Large intestine (tissue), 3 donors: ENCODE data around the gene MLXIP. TPM values are rescaled to one million over a fixed set of nuclear protein-coding genes. Genes with fewer than 3 reads are reported as not detected.
A peak's percentile ranks its signal among the peaks of the same experiment; 100 is the strongest.

Source experiments
- DNase-seq, 2 donors: peaks; one replicate each; pipeline versions ENCODE4 v3.0.0 to v3.0.0-alpha.2; 2013
- H3K27ac ChIP-seq: one replicate; pipeline ENCODE4 v1.5.1; 2013; ENCODE audit warnings: low read length
- H3K27me3 ChIP-seq: 2 replicates; pipeline ENCODE4 v1.6.1; 2013; ENCODE audit warnings: low read length; ENCODE audit not compliant: control insufficient read depth, insufficient read depth
- H3K36me3 ChIP-seq: 2 replicates; pipeline ENCODE4 v1.6.1; 2013; ENCODE audit warnings: low read length; ENCODE audit not compliant: control insufficient read depth, insufficient read depth
- H3K4me1 ChIP-seq: one replicate; pipeline ENCODE4 v1.6.1; 2013; ENCODE audit warnings: low read length; ENCODE audit not compliant: control insufficient read depth, insufficient read depth
- H3K4me3 ChIP-seq: one replicate; pipeline ENCODE4 v1.5.1; 2013; ENCODE audit warnings: low read length
- H3K9me3 ChIP-seq: one replicate; pipeline ENCODE4 v1.6.1; 2013; ENCODE audit warnings: mild to moderate bottlenecking, low read depth, low read length, moderate library complexity; ENCODE audit not compliant: control insufficient read depth
- WGBS: methylation state at CpG from one replicate; pipeline ENCODE4 v1.1.5; 2013; ENCODE audit warnings: low lambda C conversion rate; ENCODE audit not compliant: insufficient coverage; 5-methylcytosine and 5-hydroxymethylcytosine counted together
- polyA plus RNA-seq: library from polyadenylated mRNA; unstranded; fragments of 120-200 nt; gene quantifications from one replicate; pipeline ENCODE4 v1.2.1, GENCODE V29; 2013

Gene MLXIP
- polyA plus RNA-seq, 1 donor: 51.8 TPM

GRCh38 chr12:122138181-122138580 lies 59.6 kb downstream of the MLXIP start:
- peaks cover 89% of the 10 kb centered on the region for H3K36me3 ChIP-seq
- WGBS: no CpG with 5 or more reads among the region's 11 CpGs

GRCh38 chr12:122138616-122139015 lies 60.1 kb downstream of the MLXIP start:
- whole genome bisulfite sequencing: no CpG with 5 or more reads among the region's 11 CpGs
- DNase-seq: no peak
- Histone ChIP-seq H3K4me1 (peaks cover 2% of the 10 kb centered on the region), H3K9me3 (no peaks in the 10 kb centered on the region), H3K4me3 (no peak overlapping the region), H3K27ac (no peak overlapping the region), H3K27me3 (no peaks in the 10 kb centered on the region), H3K36me3 (peaks cover 88% of the 10 kb centered on the region)

More at GRCh38 chr12:122138181-122138580, 59.6 kb downstream of the MLXIP start:
- Histone ChIP-seq H3K9me3 (no peaks in the 10 kb centered on the region), H3K27me3 (no peaks in the 10 kb centered on the region), H3K27ac (no peak overlapping the region), H3K4me3 (no peak overlapping the region), H3K4me1 (peaks cover 2% of the 10 kb centered on the region)
- DNase-seq: no peak

- Histone ChIP-seq H3K27ac (no peak overlapping the region), H3K27me3 (no peaks in the 10 kb centered on the region), H3K4me3 (no peak overlapping the region), H3K4me1 (peaks cover 2% of the 10 kb centered on the region), H3K36me3 (peaks cover 88% of the 10 kb centered on the region), H3K9me3 (no peaks in the 10 kb centered on the region)
- DNase-seq: no peak
- no CpG with 5 or more reads among the region's 15 CpGs for WGBS
Observed at GRCh38 chr12:122139266-122139665, 60.7 kb downstream of the MLXIP start.

GRCh38 chr12:122139941-122140340 lies 61.4 kb downstream of the MLXIP start:
- no peaks in the 10 kb centered on the region for H3K27me3 ChIP-seq
- no peaks in the 10 kb centered on the region for H3K9me3 ChIP-seq
- peak in 1 of 2 donors; percentile 31 for DNase-seq
- WGBS: no CpG with 5 or more reads among the region's 8 CpGs
- peaks cover 2% of the 10 kb centered on the region for H3K4me1 ChIP-seq
- peaks cover 88% of the 10 kb centered on the region for H3K36me3 ChIP-seq
- no peak overlapping the region for H3K4me3 ChIP-seq
- no peak overlapping the region for H3K27ac ChIP-seq

DNA sequence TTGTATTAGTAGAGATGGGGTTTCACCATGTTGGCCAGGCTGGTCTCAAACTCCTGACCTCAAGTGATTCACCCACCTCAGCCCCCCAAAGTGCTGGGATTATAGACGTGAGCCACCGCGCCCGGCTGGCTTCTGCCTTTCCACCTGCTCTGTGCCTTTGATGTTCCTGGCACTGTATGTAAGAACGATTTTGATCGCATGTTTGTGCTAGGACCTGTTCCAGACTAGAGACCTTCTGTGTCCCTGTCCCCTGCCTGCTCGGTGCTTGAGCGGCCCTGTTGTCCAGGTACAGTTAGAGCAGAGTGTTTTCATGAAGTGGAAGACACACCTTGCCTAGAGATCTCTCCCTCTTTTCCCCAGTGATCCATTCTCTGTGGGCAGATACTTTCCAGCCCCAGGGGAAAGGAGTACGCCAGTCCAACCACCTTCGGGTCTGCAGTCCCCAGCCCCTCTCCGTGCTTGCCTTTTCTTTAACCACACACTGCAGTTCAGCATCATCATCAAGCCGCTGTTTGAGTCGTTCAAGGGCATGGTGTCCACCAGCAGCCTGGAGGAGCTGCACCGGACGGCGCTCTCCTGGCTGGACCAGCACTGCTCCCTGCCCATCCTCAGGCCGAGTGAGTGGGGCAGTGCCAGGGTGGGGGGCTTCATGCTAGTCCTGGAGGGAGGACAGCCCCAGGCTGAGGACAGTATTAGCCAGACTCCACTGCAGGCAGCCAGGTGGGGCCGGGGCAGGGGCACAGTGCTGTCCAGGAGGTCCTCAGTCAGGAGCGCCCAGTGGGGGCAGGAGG lies 62.1 kb downstream of the MLXIP start:
- Histone ChIP-seq H3K36me3 (peaks cover 83% of the 10 kb centered on the region), H3K4me1 (peaks cover 2% of the 10 kb centered on the region)
- DNase-seq: no peak

DNA sequence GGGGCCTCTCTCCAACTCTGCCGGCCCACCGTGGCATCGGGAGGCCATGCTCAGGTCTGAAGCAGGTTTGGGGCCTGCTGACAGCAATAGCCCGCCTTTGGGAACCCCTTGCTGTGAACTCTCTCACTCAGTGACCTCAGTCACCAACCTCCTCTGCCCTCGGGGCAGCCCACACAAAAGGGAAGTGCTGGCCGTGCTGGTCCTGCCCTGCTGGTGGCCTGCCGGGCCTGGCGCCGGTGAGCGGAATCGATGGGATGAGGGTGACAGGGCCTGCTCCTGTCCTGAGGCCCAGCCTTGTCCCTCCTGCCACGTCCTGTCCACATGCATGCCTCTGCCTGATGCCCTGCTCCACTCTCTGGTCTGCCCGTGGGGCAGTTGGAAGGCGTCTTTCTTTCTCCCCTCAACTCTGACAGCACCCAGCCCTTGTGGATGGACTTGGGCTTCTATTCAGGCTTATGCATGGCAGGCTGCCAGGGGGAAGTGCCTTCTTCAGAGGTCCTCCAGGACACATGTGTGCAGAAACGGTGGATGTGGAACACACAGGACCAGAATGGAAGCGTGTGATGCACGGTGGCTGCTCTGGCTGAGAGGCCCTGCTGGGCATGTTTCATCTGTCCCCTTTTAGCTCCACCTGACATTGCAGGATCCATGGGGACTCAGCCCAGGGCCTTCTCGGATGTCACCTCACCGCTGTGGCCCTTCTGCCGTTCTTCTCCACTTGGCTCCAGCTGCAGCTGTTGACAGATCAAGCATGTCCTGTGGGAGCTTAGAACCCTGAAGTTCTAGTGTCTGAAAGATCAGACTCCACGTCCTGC lies 63.6 kb downstream of the MLXIP start:
- peaks cover 70% of the 10 kb centered on the region for H3K36me3 ChIP-seq
- no peaks in the 10 kb centered on the region for H3K27me3 ChIP-seq
- no peak for DNase-seq
- no CpG with 5 or more reads among the region's 21 CpGs for whole genome bisulfite sequencing
- H3K4me1 ChIP-seq: peaks cover 2% of the 10 kb centered on the region
- no peaks in the 10 kb centered on the region for H3K9me3 ChIP-seq
- H3K27ac ChIP-seq: no peak overlapping the region
- H3K4me3 ChIP-seq: no peak overlapping the region

More for the DNA sequence above, 62.1 kb downstream of the MLXIP start:
- H3K9me3 ChIP-seq: no peaks in the 10 kb centered on the region
- no peaks in the 10 kb centered on the region for H3K27me3 ChIP-seq
- WGBS: 100% methylated on average over 2 of the region's 19 CpGs
- H3K4me3 ChIP-seq: no peak overlapping the region
- no peak overlapping the region for H3K27ac ChIP-seq

DNA sequence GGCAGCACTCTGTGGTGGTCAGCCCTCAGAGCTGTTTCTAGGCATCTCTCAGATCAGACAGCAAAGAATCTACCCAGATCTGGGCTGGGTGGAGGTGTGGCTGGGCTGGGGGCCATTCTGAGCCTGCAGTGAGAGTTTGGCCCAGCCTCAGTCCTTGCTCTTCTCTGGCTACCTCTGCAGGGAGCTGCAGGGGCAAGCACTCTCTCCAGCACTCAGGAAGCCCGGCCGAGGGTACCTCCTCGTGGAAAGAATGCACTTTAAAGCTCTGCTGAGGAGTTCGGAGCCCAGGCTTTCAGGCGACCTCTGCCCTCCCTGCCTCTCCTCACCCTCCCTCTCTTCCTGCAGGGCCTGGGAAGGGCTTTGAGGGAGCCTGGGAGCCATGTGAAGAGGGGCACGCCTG lies 64.3 kb downstream of the MLXIP start:
- peaks cover 2% of the 10 kb centered on the region for H3K4me1 ChIP-seq
- no peak overlapping the region for H3K27ac ChIP-seq
- no peaks in the 10 kb centered on the region for H3K27me3 ChIP-seq
- no peak for DNase-seq
- H3K36me3 ChIP-seq: peaks cover 64% of the 10 kb centered on the region
- WGBS: no CpG with 5 or more reads among the region's 6 CpGs
- no peaks in the 10 kb centered on the region for H3K9me3 ChIP-seq
- H3K4me3 ChIP-seq: no peak overlapping the region

- Histone ChIP-seq H3K36me3 (peaks cover 45% of the 10 kb centered on the region), H3K4me3 (no peak overlapping the region), H3K27me3 (no peaks in the 10 kb centered on the region), H3K4me1 (no peaks in the 10 kb centered on the region), H3K27ac (no peak overlapping the region), H3K9me3 (no peaks in the 10 kb centered on the region)
- DNase-seq: no peak
- WGBS: 100% methylated on average over 2 of the region's 12 CpGs
Observed at GRCh38 chr12:122144885-122145284, 66.3 kb downstream of the MLXIP start.

DNA sequence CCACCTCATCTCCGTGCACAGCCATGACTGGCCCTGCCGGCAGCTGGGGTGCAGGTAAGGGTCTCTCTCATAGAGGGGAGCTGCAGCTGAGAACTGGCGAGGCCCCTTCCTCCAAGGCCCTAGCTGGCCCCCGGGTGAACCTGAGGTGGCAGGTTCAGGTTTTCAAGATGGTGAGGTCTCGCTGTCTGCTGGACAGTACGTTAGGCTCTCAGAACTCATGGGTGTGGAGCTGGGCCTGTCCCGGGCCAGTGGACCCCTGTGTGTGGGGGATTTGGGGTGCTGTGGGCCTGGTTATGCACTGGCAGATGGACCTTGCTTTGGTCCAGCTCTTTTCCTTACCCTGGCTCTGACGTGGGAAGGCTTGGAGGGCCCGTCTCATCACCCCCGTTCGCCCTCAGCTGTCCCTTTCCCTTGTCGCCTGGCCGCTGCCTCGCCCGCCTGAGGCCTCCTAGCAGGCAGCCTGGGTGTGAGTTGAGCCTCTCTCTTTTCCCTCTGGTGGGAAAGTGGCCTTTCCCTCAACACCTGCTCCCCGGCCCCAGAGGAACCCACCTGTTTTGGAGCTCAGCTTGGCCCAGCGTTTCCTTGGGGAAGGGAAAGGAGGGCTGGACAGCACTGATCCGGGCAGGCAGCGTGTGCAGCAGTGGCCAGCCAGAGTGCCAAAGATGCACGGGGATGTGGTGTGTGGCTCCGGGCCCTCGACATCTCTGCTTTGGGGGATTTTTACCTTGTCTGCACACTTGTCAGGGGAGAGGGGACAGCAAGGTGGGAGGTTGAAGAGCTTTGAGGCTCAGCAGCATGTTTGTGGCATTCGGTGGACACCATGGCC lies 67.2 kb downstream of the MLXIP start:
- H3K4me1 ChIP-seq: no peaks in the 10 kb centered on the region
- no peak for DNase-seq
- WGBS: no CpG with 5 or more reads among the region's 23 CpGs
- no peaks in the 10 kb centered on the region for H3K27me3 ChIP-seq
- H3K27ac ChIP-seq: no peak overlapping the region
- peaks cover 38% of the 10 kb centered on the region for H3K36me3 ChIP-seq
- no peak overlapping the region for H3K4me3 ChIP-seq
- H3K9me3 ChIP-seq: no peaks in the 10 kb centered on the region
